Right forelimb (tissue), 1 donor: ENCODE data around the gene DHCR7.

Experiments used
- DNase-seq: peaks from one replicate; pipeline ENCODE4 v3.0.0-alpha.2; 2018

Gene DHCR7

GRCh38 chr11:71477641-71478527, 29.7 kb upstream of the DHCR7 start:
- no peak for DNase-seq

DNA sequence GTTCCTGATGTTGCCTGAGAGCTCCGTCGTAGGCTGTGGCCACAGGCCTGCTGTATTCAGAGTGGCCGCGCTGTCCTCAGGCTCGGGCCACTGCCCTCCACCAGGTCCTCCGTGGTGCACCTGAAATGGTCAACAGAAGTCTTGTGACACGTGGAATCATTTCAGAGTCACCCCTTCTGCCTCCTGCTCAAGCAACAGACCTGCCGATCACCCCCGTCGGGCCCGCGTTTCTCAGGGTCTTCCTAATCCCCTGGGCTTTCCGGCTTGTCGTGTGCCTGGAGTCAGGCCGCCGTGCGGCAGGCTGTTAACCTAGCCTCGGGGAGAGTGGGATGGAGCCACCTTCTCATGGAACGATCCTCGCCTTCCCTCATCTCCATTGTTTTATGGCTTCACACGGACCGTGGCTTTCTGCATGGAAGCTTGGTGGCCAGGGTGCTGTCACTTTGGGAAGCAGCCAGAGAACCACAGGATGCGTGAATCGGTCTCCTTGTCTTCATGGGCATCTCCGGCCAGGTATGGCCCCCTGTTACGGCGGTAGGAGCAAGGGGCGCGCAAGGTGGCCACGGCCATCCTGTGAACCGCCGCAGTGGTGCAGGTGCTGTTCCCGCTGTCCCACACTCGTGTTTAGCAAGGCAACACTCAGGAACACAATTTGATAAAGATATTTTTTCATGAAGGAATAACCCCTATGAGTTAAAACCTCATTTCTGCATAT, 28.9 kb upstream of the DHCR7 start:
- no peak for DNase-seq

- no peak for DNase-seq
Observed at GRCh38 chr11:71476031-71476430, 27.8 kb upstream of the DHCR7 start.

DNA sequence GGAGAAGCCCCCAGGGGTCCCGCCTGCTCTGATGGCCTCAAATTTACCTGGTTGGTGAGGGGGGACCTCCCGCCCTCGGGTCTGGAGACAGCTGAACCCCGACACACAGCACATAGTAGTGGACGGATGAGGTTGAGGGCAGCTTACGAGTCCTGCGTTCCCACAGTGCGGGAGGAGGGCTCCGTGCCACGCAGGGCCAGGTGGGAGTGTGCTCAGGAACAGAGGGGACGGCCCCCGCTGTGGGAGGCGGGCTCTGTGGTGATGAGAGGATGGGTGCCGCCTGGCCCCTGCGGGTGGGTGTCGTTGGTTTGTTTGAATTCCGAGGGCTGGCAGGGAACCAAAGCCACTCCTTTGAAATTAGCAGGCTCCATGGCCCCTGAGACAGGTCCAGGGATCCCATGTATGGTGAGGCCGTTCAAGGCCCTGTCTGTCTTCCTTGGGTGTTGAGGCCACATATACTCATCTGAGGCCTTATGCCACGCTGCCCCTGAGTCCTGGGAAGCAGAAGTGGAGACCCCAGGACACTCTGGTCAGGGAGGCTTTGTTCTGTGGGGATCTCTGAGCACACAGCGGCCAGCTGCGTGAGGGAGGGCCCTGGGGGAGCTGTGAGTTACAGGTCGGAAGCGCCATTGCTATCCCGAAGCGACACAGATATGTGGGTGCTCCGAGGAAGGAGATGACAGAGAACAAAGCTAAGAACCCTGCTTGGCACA, 26.7 kb upstream of the DHCR7 start:
- DNase-seq, result no peak

DNA sequence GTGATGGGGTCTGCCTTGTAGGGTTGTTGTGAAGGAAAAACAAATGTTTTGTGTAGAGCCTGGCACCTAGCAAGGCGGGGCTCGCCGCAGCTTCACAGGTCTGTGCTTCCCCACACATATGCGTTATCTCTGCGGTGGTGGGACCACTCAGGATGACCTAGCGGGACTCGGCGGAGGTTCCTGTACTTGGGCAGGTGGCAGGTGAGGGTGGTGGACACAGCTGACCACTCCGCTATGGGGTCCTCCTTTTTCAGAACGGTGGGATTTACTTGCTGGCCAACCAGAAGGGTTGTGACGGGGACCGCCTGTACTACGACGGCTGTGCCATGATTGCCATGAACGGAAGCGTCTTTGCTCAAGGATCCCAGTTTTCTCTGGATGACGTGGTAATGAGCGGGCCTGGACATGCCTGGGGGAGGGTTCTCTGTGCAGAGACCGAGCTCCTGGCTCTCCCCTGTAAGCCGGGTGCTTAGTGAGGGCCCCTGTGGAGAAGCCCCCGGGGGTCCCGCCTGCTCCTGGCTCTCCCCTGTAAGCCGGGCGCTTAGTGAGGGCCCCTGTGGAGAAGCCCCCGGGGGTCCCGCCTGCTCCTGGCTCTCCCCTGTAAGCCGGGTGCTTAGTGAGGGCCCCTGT, 26.1 kb upstream of the DHCR7 start:
- DNase-seq, result no peak

DNA sequence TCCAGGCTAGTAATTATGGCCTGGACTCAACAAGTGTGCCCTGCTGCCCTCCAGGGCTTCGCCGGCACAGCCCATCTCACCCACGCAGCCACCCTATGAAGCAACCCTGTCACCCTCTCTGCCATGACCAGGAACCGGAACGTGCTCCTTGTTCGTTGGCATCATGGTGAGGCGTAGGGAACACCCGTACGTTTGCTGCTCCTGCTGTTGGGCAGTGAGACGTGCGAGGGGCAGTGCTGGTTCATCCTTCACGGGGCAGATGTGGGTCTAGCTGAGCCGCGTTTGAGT, 25.5 kb upstream of the DHCR7 start:
- DNase-seq, result no peak

DNA sequence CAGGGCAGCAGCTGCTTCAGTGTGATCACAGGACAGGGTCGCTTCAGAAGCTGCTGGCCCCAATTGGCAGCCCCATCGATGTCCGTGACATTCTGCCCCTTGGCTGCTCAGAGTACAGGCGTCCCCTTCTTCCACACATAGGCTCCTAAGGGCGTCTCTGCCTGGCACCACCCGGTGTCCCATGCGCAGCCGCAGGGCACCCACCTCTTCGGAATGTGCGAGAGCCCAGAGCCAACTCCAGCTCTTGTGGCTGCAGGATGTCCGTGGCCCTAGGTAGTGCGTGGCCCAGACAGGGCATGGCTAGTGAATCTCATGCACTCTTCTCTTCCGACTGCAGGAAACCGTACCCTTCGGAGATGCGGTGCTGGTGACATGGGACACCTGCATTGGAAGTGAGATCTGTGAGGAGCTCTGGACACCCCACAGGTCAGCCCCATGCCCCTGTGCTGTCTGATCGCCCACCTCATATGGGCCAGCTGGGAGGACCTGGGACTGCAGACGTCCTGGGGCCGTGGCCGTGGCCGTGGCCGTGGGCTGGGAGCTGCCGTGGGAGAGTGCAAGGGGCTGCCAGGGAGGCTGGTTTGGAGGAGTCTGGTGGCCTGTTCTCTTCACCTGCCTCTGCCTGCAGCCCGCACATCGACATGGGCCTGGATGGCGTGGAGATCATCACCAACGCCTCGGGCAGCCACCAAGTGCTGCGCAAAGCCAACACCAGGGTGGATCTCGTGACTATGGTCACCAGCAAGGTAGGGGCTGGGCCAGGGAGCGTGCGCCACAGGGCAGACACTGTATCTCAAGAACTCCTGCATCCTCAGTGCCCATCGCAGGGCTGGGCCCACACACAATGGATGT, 25.0 kb upstream of the DHCR7 start:
- no peak for DNase-seq

DNA sequence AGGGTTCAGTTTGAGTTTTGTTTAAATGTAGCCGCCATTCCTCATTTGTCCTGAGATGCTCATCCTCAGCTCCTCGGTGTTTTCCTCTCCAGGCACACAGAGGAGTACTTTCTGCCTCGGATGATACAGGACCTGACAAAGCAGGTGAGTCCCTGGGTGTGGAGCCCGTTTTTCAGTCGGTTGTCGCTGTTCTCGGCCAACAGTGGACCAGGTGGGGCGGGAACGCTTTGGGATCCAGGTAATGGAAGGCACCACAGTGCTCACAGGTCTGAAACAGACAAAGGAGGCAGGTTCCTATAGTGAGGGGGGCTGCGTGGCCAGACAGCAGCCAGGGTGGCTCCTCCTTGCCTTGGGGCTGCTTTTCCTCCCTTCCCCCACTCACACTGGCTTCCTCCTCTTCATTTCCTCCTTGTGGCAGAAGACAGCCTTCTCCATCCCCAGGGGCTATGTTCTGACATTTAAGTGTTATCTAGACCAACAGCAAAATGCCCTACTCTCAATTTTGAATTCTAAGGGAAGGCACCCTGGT, 24.2 kb upstream of the DHCR7 start:
- no peak for DNase-seq

DNA sequence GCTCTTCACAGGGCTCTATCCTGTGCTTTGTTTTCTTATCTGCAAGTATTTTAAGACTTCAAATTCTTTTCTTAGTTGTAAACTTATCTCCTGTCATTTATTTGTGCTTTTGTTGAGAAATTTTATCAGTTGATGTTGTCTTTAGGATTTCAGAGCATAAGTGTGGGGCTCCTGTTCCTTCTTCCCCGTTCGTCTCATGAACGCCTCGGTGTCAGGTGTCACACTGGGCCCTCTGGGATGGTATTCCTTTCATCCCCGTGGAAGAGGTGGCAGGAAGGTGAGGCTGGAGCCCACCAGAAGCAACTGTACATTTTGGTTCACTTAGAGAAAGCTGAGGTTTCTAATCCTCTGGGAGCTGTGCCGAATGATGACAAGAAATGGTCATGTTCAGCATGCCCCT, 22.8 kb upstream of the DHCR7 start:
- no peak for DNase-seq

DNA sequence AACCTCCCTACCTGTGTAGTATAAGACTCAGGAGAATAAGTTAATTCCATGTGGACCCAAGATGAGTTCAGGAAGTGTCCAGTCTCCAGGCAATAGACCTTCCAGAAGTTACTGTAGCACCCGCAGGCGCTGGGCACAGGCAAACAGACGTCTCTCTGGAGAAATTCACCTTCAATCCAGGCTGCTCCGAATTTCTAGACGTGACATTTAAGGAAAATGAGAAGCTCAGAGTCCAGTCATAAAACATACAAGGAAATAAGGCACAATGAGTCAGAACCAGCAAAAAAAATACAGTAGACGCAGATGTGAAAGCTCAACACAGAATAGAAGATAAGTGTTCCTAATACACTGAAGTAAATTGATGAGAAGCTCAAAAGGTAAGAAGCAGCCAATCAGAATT, 19.0 kb upstream of the DHCR7 start:
- no peak for DNase-seq

DNA sequence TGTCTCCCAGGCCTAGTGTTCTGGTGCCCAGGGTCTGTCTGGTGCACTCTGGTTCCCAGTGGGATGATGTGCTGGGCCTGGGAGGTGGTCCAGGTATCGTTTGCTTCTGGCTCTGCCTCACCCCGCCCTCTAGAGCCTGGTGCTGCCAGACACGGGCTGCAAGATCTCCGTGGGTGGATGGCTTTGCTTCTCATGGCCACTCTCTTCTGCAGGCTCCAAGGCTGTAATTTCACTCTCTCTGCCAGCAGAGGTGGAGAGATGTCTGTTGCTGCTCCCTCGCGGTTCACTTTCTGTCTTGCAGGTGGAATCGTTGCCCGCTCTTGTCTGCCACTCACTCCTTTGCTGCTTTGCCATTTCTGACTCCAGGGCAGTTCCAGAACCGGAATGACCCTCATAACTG, 18.2 kb upstream of the DHCR7 start:
- no peak for DNase-seq

GRCh38 chr11:71465054-71465453, 16.9 kb upstream of the DHCR7 start:
- no peak for DNase-seq

DNA sequence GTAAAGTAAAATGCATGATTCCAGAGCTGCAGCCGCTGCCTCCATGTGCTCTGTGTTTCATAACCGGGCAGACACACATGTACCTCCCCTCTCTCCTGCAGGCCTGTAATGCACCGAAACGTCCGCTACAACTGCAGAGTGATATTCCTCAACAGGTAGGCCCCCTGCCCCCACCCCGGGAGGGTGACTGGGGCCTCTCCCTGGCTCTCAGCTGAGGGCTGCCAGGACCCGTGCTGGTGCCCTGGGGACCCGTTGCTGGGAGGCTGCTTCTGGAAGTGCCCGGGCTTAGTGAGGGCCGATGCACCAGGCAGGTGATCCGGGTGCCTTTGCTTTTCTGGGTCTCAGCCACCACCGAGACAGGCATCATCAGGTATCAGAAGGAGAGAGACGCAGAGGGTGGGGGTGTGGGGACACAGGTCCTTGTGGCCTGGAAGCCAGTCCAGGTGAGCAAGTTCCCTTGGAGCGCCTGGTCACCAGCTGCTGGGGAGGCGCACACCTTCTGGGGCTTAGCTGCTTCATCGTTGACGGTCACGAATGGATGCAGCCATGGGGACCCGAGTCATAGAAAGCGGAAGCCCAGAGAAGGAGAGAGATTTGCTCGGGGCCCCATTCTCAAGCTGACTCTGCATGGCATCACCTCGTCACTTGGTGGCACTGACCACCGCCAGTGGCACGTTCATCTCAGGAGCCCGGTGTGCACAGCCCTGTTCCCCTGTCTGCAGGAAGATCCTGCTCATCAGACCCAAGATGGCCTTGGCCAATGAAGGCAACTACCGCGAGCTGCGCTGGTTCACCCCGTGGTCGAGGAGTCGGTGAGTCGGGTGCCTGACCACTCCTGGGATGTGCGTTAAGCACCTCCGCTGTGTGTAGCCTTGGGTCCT, 15.4 kb upstream of the DHCR7 start:
- no peak for DNase-seq

DNA sequence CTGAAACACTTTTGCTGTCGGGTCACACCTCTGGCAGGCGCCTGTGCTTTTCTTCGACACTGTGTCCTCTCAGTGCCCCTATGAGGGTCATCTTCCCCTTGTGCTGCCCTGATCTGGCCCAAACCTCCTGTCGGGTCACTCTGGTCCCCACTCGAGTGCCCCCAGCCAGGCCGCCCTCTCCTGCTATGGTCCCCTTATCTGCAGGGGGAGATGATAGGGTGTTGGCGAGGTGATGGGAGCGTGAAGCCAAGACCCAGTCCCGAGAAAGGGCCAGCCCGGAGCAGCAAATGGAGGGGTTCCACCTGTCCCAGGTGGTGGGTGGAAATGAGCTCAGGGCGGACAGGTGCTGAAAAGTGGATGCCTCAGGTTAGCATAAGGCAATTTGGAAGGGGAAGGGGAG, 14.5 kb upstream of the DHCR7 start:
- DNase-seq, result no peak

DNA sequence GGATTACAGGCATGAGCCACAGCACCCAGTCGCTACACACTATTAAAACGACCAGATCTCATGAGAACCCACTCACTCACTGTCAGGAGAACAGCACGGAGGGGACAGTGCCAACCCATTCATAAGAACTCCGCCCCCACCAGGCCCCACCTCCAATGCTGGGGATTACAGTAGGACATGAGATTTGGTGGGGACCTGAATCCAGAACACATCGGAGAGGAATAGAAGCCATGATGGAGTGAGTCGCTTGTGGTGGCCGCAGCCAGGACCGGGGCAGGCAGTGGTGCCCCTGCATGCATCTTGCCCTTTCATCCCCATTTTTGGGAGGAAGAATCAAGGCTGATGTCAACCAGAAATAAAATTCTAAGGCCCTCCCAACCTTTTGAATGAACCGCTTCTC, 13.5 kb upstream of the DHCR7 start:
- DNase-seq, result no peak

DNA sequence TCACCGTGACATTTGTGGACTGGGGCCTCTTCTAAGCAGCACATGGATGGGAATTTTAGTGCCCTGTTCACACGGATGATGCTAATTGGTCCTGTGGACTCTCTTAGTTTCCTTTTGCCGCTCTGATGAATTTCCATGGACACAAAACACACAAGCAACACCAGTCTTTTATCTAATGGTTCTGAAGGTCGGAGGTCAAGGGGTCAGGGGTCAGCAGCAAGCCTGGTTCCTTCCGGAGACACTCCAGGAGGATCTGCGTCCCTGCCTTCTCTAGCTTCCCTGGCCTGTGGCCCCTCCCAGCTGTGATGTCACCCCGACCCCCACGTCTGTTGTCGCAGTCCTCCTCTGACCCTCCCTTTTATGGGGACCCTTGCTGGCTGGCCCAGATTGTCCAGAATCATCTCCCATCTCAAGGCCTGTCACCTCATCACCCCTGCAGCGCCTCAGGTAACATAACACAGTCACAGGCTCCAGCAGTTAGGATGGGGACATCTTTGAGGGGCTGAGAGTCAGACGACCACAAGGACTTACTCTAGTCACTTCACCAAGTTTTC, 11.7 kb upstream of the DHCR7 start:
- no peak for DNase-seq

GRCh38 chr11:71459076-71459766, 11.0 kb upstream of the DHCR7 start:
- DNase-seq, result no peak

- no peak for DNase-seq
Observed at GRCh38 chr11:71458146-71459070, 10.2 kb upstream of the DHCR7 start.

GRCh38 chr11:71456831-71457230, 8.6 kb upstream of the DHCR7 start:
- no peak for DNase-seq
